Cortex of kidney (tissue), 1 donor: Measurements from ENCODE around the gene NT5E.

Source experiments
- DNase-seq: peaks from one replicate; lab custom pipeline; 2025; lab: John Stamatoyannopoulos, UW

NT5E gene

DNA sequence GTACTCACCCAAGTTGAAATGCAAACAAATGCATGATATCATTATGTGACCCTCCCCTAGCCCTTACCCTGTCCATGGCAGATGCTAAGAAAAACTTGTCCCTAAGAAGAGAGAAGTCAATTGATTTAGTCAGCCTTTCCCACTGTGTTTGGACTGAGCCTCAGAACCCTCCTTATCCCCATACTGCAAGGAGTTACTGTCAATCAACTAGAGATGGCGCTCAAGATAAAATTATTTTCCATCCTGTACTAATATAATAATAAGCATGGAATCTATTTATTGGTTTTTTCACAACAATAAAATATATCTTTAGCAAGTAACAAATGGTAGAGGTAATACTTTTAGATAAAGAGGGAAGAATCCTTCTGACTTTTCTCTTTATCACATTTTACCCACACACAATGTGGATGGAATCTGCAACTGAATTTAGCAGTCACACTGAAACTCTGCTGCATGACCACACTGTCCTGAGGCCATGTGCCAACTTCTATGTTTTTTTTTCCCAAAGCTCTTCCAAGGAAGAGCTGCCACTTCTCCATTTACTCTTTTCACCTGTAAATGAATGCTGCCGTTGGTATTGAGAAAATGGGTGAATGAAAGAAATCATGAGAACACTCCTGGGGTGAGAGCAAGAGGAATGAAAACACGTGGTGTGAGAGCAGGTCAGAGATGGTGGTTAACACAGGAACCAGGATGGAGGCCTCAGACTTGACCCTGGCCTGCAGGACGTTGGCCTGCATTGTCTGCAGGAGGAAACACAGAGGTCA is 10.5 kb downstream of the NT5E start:
- no peak for DNase-seq

DNA sequence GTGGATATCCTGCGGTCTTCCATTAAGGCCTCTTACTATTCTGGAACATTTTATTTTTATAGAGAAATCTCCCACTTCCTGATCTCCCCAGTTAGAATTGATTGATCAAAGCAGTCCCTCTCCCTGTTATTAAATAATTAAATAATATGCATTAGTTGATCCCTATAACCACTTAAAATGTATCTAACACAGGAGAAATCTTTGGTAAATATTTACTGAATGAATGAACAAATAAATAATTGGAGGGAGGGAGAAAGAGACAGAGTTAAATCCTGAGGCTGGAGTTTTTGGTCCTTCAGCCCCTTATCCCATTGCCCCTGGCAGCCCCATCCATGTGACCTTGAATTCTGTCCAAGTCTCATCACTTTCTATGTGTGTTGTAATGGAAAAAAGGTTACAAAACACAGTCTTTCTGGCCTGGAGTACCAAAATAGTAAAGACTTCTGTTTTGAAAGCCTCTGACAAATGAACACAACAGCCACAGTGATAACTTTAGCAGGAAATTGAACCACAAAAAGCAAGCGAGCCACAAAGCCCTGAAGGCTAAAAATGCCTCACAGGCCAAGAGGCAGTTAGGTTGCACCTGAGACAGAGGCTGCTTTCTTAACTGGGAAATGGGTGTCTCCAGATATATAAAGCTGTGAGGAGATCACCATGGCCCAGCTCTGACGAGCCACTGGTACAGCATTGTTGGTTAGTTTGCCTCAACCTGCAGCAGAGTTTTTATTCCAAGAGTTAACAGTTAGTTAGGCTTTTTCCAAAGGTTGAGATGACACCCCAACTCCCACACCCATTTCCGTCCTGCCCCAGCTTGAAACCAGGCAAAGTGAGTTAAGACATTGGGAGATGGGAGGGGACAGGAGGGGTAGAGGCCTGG is 11.3 kb downstream of the NT5E start:
- no peak for DNase-seq

DNA sequence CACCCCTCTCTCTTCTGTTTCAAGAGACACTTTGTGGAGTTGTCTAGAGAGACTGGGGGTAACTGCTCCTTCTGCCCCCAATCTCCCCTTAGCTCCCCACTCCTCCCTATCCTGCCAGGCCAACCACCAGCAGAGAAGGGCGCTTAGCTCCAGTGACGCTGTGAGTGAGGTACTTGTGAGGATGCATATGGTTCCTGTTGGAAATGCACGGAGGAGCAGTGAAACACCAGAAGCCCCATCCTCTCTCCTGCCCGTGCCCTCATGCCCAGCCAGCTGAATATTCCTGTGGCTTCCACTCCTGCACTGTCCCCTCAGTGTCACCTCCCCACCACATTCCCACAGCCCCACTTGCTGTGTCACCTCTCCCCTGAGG is 11.9 kb downstream of the NT5E start:
- no peak for DNase-seq

DNA sequence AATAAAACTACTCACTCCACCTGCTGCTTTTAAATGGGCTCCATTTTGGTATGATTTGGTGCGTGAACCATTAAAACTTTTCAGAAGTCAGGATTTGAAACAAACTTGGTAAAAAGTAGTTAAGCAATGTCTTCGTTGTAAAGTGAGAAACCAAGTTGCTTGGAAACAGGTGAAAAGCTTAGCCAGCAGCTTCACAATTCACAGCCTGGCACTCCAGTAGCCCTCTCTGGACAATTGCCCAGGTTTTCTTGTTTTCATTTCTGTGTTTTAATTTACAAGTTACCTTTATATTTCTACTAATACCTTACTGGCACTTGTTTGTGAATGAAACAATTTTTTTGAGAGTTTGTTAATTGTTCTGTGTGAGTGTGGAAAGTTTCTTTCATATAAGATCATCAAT is 12.8 kb downstream of the NT5E start:
- no peak for DNase-seq

DNA sequence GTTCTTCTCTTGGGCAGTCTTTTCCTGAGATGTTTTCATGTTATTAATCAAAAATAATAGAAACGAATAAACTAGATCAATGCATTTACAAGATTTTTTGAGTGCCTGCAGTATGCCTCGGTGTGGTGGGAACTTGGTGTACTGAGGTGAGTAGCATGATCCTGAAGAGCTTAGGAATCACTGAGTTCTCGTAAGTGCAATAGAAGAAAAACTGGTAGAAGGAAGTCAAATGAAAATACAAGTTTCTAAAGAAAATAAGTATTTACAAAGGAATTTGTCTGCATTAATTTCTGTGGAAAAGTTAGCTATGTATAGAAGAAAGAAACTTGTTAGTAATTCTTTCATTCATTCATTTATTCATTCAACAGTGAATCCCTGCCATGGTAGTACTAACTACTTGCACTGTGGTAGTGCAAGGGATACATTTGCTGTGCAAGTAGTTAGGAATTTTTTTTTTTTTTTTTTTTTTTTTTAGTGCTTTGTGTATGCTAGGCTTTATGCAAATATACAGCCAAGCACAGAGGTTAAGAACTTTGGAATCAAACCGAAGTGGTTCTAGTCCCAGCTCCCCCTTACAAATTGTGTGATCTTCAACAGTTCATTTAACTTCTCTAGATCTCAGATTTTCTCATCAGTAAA is 13.9 kb downstream of the NT5E start:
- no peak for DNase-seq

DNA sequence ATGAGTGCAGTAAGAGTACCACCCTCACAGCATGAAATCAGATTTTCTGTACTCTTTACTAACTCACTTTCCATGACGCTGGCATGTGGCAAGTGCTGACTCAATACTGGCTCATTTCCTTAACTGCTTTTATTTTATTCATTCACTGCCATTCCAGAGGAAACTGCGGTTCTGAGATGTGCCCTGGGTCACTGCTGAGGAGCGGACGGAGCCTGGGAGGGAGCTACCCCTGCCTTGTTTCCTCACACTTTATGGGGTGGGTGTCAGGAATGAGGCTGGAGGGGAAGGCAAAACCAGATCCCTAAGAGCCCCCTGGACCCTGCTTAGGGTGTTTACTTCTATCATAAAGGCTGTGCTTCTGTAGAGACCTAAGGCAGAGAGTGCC is 14.4 kb downstream of the NT5E start:
- DNase-seq: no peak

DNA sequence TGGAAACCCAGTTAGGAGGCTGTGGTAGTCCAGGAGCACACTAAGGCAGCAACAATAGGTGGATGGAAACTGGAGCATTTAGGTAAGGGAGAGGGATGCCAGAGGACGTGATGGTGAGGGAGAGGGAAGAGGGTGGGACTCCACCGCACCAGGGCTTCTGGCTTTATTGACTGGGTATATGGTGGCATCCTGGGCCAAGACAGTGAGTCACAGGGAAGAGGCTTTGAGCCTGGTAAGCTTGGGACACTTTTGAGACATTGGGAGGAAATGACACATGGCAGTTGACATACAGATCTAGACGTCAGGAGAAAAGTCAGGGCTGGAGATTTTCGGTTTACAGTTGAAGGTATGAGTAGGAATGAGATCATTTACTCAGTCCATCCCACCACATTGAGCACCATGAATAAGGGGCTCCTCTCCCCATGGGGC is 14.9 kb downstream of the NT5E start:
- no peak for DNase-seq

DNA sequence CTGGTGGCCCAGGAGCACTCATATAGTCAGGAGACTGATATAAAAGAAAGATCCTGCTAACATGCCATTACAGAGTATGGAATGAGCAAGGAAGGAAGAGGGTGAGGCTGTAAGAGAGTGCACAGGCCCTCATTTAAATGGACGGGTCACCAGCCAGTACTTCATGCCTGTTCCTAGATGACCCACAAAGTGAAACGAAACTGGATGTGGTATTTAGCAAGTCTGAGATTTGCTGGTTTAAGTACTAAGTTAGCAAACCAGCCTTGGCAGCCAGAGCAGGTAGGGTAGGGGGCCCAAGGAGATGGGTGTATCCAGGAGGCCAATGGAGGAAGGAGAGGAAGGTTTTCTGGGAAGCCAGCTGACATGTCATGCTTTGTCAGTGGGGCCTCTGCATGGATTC is 15.9 kb downstream of the NT5E start:
- no peak for DNase-seq

DNA sequence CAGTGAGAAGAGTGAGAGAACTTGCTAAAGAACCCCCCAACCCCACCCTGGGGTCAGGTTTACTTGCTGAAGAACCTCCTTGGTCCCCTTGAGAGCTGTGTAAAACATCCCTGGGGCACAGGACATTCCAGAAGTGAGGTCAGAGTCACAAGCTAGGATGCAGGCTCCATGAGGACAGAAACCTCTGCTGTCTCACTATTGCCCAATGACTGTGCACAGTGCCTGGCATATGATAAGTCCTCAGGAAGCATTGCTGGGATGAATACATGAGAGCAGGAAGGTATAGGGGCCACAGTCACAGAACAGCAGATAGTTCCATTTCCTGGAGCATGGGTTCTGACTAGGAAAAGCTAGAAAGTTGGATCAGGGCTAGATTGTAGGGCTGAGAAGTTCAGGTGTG is 18.4 kb downstream of the NT5E start:
- DNase-seq: no peak

DNA sequence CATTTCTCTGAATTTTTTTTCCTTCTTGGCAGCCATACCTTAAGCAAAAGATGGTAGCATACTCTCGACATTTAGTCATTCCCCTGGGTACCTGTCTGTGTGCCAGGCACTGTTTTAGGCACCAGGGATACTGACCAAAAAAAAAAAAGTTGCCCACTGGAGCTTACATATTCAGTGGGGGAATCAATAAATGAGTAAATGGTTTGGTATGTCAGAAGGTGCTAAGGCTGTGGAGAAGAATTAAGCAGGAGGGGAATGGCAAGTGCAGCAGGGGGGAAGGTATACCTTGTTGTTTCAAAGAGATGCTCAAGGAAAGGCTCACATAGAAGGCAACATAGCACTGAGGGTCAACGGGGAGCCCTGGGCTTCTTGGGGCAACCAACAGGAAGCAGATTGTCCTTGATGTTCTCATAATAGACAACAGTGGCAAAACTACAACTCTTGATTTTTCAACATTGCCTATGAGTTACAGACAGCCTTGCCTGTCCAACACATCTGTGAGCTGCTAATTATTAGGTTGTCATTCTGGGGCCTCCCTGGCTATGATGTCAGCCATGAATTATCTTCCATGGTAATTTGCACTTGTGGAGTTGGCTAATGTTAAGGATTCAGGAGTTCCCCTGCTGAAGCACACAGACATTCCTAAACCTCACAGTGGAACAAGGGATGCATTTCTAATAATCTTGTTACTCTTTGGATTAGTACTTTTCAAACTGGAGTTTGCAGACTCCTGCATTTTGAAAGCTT is 19.6 kb downstream of the NT5E start:
- no peak for DNase-seq

DNA sequence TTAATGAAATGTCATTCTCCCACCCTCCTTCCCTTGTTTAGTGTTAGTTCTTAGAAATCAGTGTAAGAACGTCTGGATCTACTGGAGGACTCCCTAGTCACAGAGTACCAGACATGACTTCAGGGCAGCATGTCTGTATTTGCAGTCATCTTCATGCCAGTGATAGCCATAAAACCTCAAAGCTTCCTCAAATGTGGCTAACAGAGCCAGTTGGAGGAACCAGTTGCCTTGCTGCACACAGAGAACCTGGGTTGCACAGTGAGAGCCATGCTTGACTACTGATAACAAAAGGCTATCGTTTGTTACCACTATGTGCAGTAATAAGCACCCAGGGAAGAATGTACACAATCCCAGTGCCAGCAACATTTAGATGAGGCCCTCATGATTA is 20.1 kb downstream of the NT5E start:
- no peak for DNase-seq

DNA sequence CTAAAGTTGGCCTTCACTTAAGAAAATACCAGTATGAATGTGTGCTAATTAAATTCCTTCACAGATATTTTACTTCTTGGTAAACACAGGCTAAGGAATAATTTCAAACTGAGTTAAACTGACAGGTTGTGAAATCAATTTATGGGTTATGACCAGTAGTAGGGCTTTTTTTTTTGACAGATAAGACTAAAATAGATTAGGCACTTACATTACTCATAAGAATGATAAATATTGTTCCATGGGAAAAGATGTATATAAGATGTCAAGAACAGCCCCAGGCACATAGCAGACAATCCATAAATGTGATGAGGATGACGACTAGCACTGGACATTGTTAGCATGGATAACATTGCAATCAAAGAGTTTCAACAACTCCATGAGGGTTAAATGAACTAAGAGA is 22.9 kb downstream of the NT5E start:
- DNase-seq: no peak

DNA sequence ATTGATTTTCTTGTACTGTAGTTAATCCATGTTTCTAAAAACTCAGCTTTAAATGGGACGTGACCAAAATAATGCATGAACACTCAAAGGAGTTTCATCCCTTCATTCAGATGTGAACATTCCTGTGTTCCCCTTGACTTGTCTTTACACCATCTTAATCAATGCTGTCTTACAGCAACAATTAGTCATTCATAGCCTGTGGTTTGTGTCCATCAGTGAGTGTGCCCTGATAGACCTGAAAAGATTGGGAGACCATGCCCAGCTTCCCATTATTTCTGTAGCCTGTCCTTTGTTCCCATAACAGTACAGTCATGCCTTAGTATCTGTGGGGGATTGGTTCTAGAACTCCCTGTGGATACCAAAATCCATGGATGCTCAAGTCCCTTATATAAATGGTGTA is 23.9 kb downstream of the NT5E start:
- no peak for DNase-seq

DNA sequence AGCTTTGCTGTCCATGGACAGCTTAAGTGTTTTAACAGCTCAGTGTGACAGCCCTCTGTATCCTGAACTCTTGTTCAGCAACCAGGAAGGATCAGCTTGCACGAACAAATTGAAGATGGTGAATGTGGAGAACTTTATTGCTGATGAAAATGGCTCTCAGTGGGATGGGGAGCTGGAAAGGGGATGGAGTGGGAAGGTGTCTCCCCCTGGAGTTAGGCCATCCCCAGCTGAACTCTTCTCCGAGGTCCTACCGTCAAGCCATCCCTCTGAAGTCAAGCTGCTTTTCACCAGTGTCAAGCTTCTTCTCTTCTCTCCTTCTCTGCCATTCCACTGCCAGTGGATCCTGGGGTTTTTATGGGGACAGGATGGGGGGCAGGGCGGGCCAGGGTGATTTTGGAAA is 26.6 kb downstream of the NT5E start:
- DNase-seq: no peak

DNA sequence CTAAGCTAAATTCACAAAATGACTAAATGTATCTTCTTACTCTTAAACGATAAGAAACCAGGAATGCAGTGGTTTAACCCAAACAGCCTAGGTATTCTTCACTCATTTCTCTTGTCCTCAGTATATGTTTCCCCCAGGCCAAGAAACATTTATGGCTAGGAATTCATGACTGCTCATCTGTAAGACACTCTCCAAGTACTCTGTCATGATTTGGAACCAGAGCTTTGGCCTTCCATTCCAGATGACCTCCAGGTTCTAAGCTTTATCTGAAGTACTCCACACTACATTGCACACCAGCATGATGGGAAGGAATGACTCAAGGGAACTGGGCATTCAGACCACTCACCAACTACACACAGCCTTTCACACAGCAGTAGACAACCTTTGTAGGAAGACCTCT is 29.3 kb downstream of the NT5E start:
- DNase-seq: no peak

DNA sequence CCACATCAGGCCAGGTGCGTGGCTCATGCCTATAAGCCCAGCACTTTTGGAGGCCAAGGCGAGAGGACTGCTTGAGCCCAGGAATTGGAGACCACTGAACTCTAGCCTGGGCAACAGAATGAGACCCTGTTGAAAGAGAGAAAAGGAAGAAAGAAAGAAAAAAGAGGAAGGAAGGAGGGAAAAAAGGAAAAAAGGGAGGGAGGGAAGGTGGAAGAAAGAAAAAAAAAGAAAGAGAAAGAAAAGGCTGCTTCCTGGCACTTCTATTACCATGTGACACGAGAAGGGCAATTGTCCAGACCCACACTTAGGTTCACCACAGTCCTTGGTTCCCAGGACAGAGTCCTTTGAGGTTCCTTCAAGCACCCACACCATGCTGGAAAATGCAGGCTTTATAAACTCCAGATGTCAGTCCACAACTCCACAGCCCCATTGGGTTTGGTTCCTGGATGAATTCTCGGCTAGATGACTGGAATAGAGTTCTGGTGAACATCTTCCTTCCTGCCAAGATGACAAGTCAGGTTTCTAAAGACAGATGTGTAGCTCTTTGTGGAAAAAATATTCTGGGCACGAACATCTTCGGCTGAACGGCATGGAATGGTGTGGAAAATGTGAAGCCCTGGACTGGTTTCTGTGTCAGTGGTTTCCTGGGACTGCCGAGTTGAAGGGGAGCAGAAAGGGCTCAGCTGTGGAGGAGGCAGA is 32.5 kb downstream of the NT5E start:
- no peak for DNase-seq

DNA sequence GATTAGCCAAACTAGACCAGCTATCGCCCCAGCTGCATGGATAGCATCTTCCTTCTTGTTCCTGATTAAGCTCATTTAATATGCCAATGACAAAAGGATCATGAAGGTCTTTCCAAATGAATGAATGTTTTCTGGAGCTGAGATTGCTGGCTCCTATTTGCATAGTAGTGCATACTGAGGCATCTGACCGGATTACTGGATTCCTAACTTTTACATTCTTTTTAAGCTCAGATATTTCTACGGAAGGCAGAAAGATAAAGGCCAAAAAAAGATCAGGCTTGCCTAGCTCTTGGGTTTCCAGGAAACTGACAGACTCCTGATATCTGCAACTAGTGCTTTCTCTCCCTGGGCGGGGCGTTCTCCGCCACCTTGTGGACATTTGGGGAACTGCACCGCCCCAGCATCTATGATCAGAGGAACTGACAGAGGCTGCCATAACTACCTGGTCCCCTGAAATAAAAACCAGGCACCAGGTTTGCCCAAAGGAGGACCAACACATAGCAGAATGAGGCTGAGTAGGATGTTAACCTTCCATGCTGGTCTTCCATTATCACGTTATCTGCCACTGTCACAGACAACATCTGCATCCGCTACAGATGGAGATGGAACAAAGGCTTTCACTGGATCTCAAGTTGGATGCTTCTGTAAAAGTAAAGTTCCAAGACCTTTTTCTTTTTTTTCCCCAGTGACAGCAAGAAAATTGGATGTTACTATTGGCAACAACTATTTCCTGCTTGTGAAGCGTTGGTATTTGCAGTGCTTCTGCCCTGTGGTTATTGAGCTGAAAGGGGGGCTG is 33.2 kb downstream of the NT5E start:
- no peak for DNase-seq

DNA sequence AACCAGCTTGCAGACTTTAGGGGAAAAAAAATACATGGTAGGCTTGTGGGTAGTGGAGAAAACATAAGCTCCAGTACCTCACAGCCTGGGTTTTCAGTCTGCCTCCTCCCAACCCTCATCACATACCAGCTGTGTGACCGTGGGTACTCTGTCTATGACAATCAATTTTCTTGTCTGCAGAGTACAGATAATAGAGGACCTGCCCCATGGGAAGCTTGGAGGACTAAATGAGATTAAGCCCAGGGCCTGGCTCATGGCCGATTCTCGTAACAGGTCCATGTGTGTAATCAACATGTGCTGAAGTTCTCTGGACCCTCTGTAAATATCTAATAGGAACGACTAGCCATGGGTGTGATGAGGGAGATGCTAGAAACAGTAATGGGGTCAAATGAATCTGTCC is 34.0 kb downstream of the NT5E start:
- DNase-seq: no peak

DNA sequence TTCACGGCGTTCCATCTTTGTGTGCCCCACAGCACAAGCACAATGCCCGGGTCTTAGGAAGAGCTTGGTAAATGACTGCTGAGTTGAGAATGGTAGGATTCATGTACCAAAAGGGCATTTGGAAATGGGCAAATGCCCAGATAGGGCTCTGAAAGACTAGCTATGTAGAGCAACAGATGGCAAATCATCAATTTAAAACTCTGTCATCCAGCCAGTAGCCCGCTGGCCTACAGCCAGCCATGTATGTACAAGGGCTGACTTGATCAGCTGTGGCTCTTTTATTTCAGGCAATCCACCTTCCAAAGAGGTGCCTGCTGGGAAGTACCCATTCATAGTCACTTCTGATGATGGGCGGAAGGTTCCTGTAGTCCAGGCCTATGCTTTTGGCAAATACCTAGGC is 35.1 kb downstream of the NT5E start:
- no peak for DNase-seq

DNA sequence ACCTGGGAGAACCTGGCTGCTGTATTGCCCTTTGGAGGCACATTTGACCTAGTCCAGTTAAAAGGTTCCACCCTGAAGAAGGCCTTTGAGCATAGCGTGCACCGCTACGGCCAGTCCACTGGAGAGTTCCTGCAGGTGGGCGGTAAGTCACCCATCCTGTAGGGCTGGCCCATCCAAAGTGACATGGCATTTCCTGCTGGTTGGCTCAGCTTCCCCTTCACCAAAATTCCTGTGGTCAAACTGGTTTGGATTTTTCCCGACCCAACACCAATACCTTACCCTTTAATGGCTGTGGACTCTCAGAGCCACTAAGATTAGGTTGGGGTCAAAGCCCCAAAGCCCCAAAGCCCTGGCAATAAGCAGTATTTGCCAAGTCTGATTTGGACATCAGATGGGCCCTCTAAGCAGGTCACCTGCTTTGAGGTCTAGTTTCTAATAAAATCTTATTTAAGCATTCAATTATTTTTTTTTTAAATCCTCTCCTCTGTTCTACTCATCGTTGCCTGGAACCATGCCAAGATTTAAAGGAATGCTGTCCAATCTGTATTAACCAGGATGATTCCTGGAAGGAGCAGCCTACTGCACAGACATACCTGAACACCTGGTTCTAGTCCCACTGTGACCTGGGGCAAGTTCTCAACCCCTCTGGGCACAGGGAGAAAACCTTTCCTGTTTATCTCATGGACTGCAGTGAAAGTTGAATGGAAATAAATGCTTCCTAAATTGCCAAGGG is 40.8 kb downstream of the NT5E start:
- DNase-seq: no peak
